ENCODE data around the gene CLCN6. TPM values are rescaled to one million over a fixed set of nuclear protein-coding genes. Genes with fewer than 3 reads are reported as not detected.

CLCN6 gene
- total and polyA plus RNA-seq, 2 donors (not counting 1 experiment from before 2014, with no cell fraction given): 35.0 to 99.8 TPM

DNA sequence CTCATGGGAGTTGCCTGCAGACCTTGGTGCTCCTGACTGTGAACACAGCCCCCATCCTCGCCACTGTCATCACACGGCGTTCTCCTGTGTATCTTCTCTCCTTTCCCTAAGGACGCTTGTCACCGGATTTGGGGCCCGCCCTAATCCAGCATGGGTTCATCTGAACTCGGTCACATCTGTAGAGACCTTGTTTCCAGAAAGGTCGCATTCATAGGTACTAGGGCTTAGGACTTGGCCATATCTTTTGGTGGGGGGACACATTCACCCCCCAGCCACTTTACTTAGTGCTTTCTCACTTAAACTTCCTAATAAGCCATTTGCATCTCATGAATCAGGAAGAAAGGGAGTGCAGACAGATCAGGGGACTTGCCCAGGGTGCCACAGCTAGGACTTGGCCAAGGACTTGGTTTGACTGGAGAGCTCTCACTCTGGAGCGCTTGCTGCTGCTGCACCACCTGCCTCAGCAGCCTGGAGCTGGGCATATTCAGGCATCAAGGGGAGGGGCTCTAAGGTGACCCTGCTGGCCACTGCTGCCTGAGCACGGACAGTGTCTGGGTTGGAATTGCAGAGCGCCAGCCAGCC lies 31.9 kb downstream of the CLCN6 start:
- Histone ChIP-seq H3K27me3 (replicated peaks in 1 of 4; ENCODE audit: control extremely low read depth in 1 of 4, control insufficient read depth in 3 of 4, insufficient read depth in 4 of 4, low read length in 3 of 4) (no peaks in the 10 kb centered on the region), H3K4me2 (replicated peaks; ENCODE audit: low read depth, low read length, poor library complexity, severe bottlenecking) (no peak overlapping the region), H3K9ac (ENCODE audit: low read length) (no peak overlapping the region), H3K36me3 (replicated peaks in 1 of 2; ENCODE audit: control extremely low read depth in 1 of 2, control insufficient read depth in 1 of 2, extremely low read depth in 1 of 2, insufficient read depth in 2 of 2, low read length in 1 of 2) (peaks cover 0 to 91% of the 10 kb centered on the region in 2 experiments), H3K4me3 (ENCODE audit: control extremely low read depth in 1 of 5, extremely low read depth in 1 of 5, insufficient read depth in 1 of 5, low read depth in 2 of 5, low read length in 4 of 5) (no peak overlapping the region), H3K4me1 (ENCODE audit: control insufficient read depth in 2 of 2, insufficient read depth in 2 of 2, low read length in 2 of 2) (peaks cover 14 to 20% of the 10 kb centered on the region in 2 donors), H3K27ac (ENCODE audit: low read length in 2 of 2) (no peak overlapping the region), H4K20me1 (ENCODE audit: control insufficient read depth, insufficient read depth, low read length, poor library complexity, severe bottlenecking) (peaks cover 27% of the 10 kb centered on the region), H3K79me2 (ENCODE audit: control insufficient read depth, insufficient read depth, low read length) (peaks cover 3% of the 10 kb centered on the region), H2AFZ (ENCODE audit: insufficient read depth, low read depth, low read length, poor library complexity, severe bottlenecking) (no peak overlapping the region), H3K9me3 (ENCODE audit: control extremely low read depth in 1 of 3, control insufficient read depth in 2 of 3, insufficient read depth in 1 of 3, low read length in 2 of 3) (no peaks in the 10 kb centered on the region)
- intact Hi-C loops (cut with micrococcal nuclease): loop anchor here (1.0 kb wide), 2 partner anchors 56 to 69 kb away; no protein-coding TSS in a partner anchor
- no peaks in the 10 kb centered on the region for H3K27me3 Mint-ChIP-seq
- POLR2A ChIA-PET: interaction anchor here (0.7 kb wide), 1 partner anchor 70 kb away, joined by 6 read pairs; no protein-coding TSS in a partner anchor
- DNase-seq: no peak
- peaks cover 23% of the 10 kb centered on the region for H3K4me1 Mint-ChIP-seq
- TF ChIP-seq, protein P1, sequence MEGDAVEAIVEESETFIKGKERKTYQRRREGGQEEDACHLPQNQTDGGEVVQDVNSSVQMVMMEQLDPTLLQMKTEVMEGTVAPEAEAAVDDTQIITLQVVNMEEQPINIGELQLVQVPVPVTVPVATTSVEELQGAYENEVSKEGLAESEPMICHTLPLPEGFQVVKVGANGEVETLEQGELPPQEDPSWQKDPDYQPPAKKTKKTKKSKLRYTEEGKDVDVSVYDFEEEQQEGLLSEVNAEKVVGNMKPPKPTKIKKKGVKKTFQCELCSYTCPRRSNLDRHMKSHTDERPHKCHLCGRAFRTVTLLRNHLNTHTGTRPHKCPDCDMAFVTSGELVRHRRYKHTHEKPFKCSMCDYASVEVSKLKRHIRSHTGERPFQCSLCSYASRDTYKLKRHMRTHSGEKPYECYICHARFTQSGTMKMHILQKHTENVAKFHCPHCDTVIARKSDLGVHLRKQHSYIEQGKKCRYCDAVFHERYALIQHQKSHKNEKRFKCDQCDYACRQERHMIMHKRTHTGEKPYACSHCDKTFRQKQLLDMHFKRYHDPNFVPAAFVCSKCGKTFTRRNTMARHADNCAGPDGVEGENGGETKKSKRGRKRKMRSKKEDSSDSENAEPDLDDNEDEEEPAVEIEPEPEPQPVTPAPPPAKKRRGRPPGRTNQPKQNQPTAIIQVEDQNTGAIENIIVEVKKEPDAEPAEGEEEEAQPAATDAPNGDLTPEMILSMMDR (IDR thresholded peaks at IDR 0.05): no peak
- no peak for TF ChIP-seq EZH2 (IDR thresholded peaks at IDR 0.05; ENCODE audit: borderline replicate concordance, insufficient read depth, low read depth, low read length, poor library complexity, severe bottlenecking)
- H3K4me3 Mint-ChIP-seq: no peak overlapping the region
- H3K27ac Mint-ChIP-seq: no peak overlapping the region
- CTCF ChIA-PET: interaction anchor here (0.6 to 5.0 kb wide), 22 partner anchors 10 to 213 kb away, joined by 3 to 36 read pairs (median 4); partner anchors contain the start of gene NPPA
- ATAC-seq (ENCODE audit: low read depth): no peak
- H3K9me3 Mint-ChIP-seq (ENCODE audit: insufficient read depth): no peaks in the 10 kb centered on the region
- 97% methylated on average over 9 of the region's 11 CpGs for WGBS (ENCODE audit: insufficient coverage)

Data from B cell (primary cell).